HG03066 (cell line): ENCODE measurements around the gene TEKT2.

Source experiments
- ATAC-seq: cut with Tn5 transposase; IDR thresholded peaks from one replicate; pipeline ENCODE4 v1.9.1; 2021; ENCODE audit warnings: low read depth; ENCODE audit not compliant: unreplicated experiment

TEKT2 gene

DNA sequence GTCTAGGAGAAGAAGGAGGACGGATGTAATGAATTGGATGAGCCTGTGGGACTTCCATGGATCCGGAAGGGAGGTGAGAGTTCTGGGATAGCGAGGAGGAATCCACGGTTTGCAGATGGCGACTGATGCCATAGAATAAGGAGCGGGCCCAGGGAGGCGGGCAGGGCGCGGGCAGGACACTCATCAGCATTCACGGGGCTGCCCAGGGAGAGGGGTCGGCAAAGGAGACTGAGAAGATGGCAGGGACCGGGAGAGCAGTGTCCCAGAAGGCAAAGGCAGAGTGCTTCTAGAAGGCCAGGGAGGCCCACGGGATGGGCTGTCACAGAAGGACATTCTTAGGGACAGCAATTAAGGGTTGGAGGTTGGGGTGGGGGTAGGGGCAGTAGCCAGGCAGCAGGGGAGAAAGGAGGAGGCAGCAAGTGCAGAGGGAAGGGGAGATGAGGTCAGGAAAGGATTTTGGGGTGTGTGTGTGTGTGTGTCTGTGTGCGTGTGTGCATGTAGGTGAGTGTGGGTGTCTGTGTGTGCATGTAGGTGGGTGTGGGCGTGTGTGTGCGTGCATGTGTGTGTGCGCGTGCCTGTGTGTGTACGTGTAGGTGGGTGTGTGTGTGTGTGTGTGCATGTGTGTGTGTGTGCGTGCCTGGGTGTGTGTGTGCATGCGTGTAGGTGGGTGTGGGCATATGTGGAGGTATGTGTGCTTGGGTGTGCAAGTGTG lies 42.3 kb downstream of the TEKT2 start:
- ATAC-seq: no peak

DNA sequence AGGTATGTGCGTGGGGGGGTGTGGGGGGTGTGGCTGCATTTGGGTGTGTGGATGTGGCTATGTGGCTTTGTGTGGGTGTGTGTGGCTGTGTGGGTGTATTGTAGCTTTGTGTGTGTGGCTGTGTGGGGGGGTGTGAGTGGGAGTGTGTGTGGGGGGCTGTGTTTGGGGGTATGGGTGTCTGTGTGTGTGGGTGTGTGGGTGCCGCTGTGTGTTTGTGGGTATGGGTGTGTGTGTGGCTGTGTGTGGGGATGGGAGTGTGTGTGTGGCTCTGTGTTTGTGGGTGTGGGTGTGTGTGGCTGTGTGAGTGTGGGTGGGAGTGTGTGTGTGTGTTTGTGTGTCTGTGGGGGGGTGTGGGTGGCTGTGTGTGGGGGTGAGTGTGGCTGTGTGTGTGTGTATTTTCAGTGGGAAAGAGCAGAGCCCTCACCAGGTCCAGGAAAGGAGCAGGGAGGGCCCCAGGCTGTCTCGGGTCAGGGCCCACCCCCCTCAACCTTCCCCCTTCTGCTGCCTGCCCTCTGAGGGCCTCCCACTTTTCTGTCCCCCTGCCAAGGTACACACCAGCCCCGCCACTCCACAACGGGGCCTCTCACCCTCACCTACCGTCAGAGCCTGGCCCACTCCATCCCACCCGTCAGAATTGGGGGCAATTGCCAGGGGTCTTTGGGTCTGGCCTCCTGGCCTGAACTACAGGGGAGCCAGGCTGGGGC lies 43.1 kb downstream of the TEKT2 start:
- no peak for ATAC-seq

DNA sequence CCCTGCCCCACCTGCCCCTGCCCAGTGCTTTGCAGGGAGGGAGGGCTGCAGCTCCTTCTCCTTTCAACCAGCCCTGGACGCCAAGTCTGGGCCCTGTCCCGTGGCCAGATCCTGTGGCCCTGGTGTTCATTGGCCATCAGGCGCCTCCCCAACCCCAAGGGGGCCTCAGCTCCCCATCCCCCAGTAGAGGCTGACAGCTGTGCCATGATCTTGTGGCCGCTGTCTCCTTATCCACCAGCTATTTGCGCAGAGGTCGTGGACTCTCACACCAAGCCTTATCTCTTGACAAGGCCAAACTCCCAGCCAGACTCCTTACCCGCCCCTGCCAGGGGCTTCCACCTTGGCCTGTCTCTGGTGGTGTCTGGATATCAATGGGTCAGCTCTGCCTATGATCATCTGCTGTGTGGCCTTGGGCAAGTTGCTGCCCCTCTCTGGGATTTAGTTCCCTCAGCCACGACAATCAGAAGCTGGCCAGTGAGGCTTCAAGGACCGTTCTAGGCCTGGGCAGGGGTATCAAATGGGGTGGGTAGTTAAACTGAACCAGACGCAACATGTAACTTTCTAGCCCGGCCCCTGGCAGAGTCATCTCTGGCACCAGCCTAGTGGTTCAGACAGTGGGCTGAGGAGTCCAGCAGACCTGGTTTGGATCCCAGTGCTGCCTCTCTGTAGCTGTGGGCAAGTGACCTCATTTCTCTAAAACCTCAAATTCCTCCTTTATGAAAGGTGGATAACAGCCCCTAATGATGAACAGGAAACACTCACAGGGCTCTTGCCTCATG lies 44.4 kb downstream of the TEKT2 start:
- ATAC-seq: no peak

DNA sequence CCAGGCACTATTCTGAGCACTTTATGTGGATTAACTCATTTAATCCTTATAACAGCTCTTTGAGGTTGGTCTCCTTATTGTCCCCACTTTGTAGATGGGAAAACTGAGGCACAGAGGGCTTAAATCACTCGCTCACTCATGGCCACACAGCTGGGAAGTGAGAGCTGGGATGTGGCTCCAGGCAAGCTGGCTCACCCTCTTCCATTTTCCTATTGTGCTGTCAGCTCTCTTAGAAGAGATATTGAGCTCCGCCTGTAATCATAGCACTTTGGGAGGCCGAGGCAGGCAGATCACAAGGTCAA lies 45.0 kb downstream of the TEKT2 start:
- no peak for ATAC-seq

DNA sequence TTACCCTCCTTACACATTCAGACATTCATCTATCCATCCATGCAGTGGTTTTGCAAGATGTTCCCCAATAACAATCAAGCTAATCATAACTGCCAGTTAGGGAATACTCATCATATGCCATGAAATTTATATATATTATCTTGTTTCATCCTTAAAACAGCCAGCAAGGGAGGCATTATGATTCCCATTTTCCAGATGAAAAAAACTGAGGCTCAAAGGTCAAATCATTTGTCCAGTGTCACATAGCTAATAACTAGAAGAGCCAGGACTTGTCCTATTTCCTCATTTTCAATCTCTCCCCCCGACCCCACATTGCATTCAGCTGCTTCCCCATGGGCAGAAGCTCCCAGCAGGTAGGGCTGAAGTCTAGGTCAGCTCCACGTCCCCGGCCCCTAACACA lies 48.1 kb downstream of the TEKT2 start:
- no peak for ATAC-seq

DNA sequence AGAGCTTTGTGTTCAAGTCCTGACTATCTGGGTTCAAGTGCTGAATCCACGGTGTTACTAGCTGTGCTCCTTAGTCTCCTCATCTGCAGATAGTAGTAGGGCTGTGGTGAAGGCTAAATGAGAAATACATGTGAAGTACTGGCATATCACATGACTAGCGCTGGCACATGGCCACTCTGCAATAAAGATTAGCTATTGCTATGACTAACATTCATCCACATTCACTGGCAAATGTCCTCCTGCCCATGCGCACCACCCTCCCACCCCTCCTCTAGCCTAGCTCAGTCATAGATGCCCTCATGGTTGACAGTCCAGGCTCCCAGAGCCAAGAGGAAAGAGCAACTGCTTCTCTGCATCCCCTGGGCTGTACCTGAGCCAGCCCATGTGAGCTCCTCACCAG lies 49.6 kb downstream of the TEKT2 start:
- ATAC-seq: no peak

DNA sequence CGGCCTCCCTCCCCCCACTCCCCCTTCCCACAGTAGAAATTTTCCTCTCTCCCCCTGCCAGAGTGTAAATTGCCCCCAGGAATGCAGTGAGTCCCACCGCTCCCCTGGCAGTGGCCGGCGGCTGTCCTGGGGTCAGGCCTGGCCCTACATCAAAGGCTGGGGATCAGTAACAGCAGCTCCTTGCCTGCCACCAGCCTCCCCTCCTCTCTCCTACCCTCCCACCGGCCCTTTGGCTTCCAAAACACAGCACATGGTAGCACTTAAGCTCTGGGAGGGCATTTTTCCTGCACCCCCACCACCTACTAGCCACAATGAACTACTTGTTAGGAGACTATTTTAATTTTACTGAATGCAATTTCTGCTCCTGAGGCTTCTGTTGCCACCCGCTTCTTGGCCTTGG lies 50.1 kb downstream of the TEKT2 start:
- no peak for ATAC-seq

DNA sequence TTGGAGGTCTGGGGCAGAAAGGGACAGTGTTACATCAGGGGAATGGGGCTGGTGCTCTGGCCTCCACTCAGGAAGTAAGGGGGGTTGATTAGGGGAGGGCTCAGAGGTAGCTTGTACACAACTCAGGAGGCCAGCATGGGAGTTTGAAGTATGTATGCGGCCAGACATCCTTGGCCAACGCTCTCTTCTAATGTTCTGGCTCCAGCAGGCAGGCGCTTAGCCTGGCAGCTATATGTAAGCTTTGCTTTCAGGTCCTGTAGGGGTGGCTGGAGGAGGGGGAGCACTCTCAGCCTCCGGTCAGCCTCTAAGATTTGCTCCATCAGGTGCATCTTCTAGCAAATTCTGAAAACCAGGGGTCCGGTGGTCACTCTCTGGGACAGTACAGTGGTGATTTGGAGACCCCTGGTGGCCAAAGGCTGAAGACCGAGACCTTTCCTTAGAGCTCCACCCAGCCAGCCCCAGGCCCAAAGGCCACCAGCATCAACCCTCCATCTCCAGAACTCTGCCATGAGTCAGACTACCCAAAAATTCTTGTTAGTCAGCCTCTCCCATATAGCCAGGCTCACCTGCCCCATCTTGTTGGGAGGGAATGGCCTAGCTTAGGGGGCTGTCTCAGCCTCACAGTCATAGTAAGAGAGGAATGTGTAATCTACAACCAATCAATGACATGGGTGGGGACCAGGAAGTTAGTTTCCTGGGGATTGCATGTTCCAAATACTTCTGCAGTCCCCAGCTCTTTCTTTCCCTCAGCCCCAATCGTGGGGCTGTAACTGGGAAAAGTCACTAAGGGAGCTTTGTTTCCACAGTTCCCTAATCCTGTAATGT lies 50.8 kb downstream of the TEKT2 start:
- no peak for ATAC-seq

DNA sequence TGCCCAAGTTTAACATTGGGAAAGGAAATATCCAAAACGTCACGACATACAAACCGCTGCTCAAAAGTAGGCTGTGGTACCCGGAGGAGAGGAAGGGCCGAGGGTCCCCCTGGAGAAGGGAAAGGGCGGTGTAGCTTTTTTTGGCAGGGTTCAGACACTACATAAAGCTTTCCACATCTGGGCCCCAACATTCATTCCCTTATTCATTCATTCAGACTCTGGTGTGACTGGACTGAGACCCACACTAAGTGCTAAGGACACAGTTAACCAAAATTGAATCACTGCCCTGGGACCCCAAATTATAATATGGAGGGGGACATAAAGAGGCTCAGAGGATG lies 51.4 kb downstream of the TEKT2 start:
- ATAC-seq: no peak

DNA sequence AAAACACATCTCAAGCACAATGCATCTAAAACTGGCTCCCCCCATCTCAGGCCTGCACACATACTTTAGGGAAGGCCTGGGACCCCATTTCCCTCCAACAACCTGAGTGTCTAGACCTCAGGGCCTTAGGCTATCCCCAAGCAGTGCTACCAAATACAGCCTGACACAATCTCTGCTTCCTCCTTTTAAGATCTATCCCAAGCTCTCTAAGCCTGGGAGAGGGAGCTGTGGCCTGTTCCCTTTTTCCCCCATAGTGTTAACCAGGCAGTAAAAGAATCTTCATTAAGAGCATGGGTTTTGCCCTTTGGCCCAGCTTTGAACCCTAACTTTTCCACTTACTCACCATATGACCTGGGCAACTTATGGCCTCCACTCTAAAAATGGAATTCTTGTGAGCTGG lies 51.9 kb downstream of the TEKT2 start:
- no peak for ATAC-seq

DNA sequence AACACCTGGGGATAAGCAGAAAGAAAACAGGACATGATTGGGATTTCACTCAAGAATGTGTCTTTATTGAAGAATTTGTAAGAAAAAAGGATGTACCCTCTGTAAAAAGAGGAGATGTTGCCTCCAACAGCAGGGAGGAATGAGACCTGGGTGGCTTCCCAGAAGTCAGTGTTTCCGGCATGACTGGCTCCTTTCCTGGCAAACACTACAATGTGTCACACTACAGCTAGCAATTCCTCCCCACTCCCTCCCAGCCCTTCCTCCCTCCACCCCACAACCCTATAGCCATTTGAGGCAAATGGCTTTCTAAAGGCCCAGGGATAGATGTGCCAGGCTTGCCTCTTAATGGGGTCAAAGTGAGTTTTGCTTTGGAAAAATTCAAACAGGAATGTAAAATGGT lies 52.6 kb downstream of the TEKT2 start:
- no peak for ATAC-seq

DNA sequence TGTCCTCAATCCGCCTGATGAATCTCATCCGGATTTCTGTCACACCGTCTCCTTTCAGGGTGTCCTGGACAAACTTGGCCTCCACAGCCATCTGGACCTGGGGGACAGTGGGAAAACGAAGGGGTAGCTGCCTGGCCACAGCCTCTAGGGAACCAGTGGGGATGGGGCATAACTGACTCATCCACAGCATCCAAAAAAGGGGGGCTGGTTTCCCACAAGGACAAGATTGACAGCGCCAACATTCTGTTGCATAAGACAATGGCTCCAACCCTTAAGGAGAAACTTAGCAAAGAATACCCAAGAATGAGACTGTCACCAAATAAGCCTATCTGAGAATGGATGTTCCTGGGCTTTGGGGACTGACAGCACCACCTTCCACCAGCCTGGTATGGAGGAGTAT lies 53.3 kb downstream of the TEKT2 start:
- no peak for ATAC-seq

DNA sequence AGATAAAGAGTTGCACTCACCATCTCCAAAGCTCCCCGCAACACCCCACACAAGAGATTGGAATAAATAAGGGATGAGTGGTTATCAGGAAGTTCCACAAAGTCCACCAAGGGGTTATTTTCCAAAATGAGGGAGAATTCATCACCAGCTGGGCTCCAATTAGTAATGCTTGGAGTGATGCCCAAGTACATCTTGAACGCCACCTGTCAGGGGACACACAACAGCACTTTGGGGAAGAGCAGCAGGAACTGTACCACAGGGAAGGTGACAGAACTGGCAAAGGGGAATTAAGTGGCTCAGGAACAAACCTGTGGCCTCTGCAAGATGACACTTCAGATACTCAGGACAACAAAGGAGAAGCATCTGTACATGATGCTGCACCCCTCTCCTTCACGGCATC lies 53.9 kb downstream of the TEKT2 start:
- ATAC-seq: no peak
